PC-3 (cell line): Measurements from ENCODE around the gene APMAP.
A peak's percentile ranks its signal among the peaks of the same experiment; 100 is the strongest.
"Not testable (repeated sequence)": the region's sequence is repeated elsewhere in the genome, so short reads cannot be mapped to it uniquely, and the experiment has no call there.

ENCODE experiments used
- EZH2 ChIP-seq: fragments of 300-600 bp; sonication (generic); IDR thresholded peaks from one replicate; pipeline ENCODE4 v1.6.1; 2017; ENCODE audit warnings: antibody characterized with exemption, mild to moderate bottlenecking, low read length; ENCODE audit not compliant: unreplicated experiment
- EZH2phosphoT487 ChIP-seq: fragments of 300-600 bp; sonication (generic); IDR thresholded peaks from 2 replicates; pipeline ENCODE4 v1.6.1; 2018; ENCODE audit warnings: mild to moderate bottlenecking, antibody characterized with exemption, low read length, borderline replicate concordance
- TF ChIP-seq, protein P1 (sequence below): fragments of 300-600 bp; sonication (generic); conservative IDR thresholded peaks from 2 replicates; pipeline ENCODE4 v1.5.1; 2017; ENCODE audit warnings: antibody characterized with exemption, low read depth, mild to moderate bottlenecking, low read length

DNA sequence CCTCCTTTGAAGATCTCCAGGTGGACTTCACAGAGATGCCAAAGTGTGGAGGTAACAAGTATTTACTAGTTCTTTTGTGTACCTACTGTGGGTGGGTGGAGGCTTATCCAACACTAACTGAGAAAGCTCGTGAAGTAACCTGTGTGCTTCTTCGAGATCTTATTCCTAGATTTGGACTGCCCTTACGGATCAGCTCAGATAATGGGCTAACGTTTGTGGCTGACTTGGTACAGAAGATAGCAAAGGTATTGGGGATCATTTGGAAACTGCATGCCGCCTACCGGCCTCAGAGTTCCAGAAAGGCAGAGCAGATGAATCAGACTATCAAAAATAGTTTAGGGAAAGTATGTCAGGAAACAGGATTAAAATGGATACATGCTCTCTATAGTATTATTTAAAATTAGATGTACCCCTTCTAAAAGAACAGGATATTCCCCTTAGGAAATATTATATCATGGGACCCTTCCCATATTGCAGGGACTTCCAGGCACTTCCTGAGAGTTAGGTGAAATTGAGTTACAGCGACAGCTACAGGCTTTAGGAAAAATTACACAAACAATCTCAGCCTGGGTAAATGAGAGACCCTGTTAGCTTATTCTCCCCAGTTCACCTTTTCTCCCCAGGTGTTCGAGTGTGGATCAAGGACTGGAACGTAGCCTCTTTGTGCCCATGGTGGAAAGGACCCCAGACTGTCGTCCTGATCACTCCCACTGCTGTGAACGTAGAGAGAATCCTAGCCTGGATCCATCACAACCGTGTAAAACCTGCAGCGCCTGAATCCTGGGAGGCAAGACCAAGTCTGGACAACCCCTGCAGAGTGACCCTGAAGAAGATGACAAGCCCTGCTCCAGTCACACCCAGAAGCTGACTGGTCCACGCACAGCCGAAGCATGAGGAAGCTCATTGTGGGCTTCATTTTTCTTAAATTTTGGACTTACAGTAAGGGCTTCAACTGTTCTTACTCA is 61.5 kb downstream of the APMAP start:
- TF ChIP-seq, protein P1, sequence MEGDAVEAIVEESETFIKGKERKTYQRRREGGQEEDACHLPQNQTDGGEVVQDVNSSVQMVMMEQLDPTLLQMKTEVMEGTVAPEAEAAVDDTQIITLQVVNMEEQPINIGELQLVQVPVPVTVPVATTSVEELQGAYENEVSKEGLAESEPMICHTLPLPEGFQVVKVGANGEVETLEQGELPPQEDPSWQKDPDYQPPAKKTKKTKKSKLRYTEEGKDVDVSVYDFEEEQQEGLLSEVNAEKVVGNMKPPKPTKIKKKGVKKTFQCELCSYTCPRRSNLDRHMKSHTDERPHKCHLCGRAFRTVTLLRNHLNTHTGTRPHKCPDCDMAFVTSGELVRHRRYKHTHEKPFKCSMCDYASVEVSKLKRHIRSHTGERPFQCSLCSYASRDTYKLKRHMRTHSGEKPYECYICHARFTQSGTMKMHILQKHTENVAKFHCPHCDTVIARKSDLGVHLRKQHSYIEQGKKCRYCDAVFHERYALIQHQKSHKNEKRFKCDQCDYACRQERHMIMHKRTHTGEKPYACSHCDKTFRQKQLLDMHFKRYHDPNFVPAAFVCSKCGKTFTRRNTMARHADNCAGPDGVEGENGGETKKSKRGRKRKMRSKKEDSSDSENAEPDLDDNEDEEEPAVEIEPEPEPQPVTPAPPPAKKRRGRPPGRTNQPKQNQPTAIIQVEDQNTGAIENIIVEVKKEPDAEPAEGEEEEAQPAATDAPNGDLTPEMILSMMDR, result peak; percentile 68
- not testable (repeated sequence) for TF ChIP-seq EZH2, EZH2phosphoT487
